KOPT-K1 (cell line): ENCODE data around the gene ANKRD33B.
"Not testable (repeated sequence)": the region's sequence is repeated elsewhere in the genome, so short reads cannot be mapped to it uniquely, and the experiment has no call there.

ENCODE experiments used
- H3K27ac ChIP-seq: fragments of 200-600 bp; sonication (generic); 2 replicates; pipeline ENCODE4 v1.5.1; 2016; ENCODE audit warnings: antibody characterized with exemption, mild to moderate bottlenecking, low read depth, low read length; ENCODE audit not compliant: poor library complexity, severe bottlenecking
- H3K36me3 ChIP-seq: fragments of 200-600 bp; sonication (generic); 2 replicates; pipeline ENCODE4 v1.5.1; 2017; ENCODE audit warnings: antibody characterized with exemption, mild to moderate bottlenecking, low read length, moderate library complexity; ENCODE audit not compliant: insufficient read depth
- H3K9me3 ChIP-seq: fragments of 200-600 bp; sonication (generic); 2 replicates; pipeline ENCODE4 v1.5.1; 2017; ENCODE audit warnings: antibody characterized with exemption, low read length, mild to moderate bottlenecking; ENCODE audit not compliant: insufficient read depth, poor library complexity, severe bottlenecking

The ANKRD33B gene

GRCh38 chr5:10543585-10544040 lies 20.3 kb upstream of the ANKRD33B start:
- no peak overlapping the region for H3K27ac ChIP-seq
- H3K9me3 ChIP-seq: no peaks in the 10 kb centered on the region
- H3K36me3 ChIP-seq: no peaks in the 10 kb centered on the region

GRCh38 chr5:10545084-10545483 lies 18.8 kb upstream of the ANKRD33B start:
- Histone ChIP-seq H3K9me3 (no peaks in the 10 kb centered on the region), H3K36me3 (no peaks in the 10 kb centered on the region), H3K27ac (no peak overlapping the region)

GRCh38 chr5:10546186-10546585 lies 17.7 kb upstream of the ANKRD33B start:
- no peak overlapping the region for H3K27ac ChIP-seq
- H3K9me3 ChIP-seq: no peaks in the 10 kb centered on the region
- no peaks in the 10 kb centered on the region for H3K36me3 ChIP-seq

- H3K36me3 ChIP-seq: no peaks in the 10 kb centered on the region
- H3K9me3 ChIP-seq: no peaks in the 10 kb centered on the region
- H3K27ac ChIP-seq: no peak overlapping the region
Measured at GRCh38 chr5:10548418-10549122, 15.3 kb upstream of the ANKRD33B start.

GRCh38 chr5:10549123-10549514 lies 14.8 kb upstream of the ANKRD33B start:
- not testable (repeated sequence) for H3K36me3 ChIP-seq, H3K9me3 ChIP-seq, H3K27ac ChIP-seq

GRCh38 chr5:10550222-10550995 lies 13.5 kb upstream of the ANKRD33B start:
- no peak overlapping the region for H3K27ac ChIP-seq

GRCh38 chr5:10551782-10552138 lies 12.1 kb upstream of the ANKRD33B start:
- H3K36me3 ChIP-seq: no peaks in the 10 kb centered on the region
- no peak overlapping the region for H3K27ac ChIP-seq
- no peaks in the 10 kb centered on the region for H3K9me3 ChIP-seq

More at GRCh38 chr5:10550222-10550995, 13.5 kb upstream of the ANKRD33B start:
- Histone ChIP-seq H3K36me3 (no peaks in the 10 kb centered on the region), H3K9me3 (no peaks in the 10 kb centered on the region)

GRCh38 chr5:10552183-10553143 lies 11.4 kb upstream of the ANKRD33B start:
- Histone ChIP-seq H3K9me3 (no peaks in the 10 kb centered on the region), H3K27ac (no peak overlapping the region), H3K36me3 (no peaks in the 10 kb centered on the region)

GRCh38 chr5:10553476-10553875 lies 10.4 kb upstream of the ANKRD33B start:
- Histone ChIP-seq H3K9me3 (no peaks in the 10 kb centered on the region), H3K27ac (no peak overlapping the region), H3K36me3 (no peaks in the 10 kb centered on the region)

- no peaks in the 10 kb centered on the region for H3K9me3 ChIP-seq
- H3K36me3 ChIP-seq: no peaks in the 10 kb centered on the region
- no peak overlapping the region for H3K27ac ChIP-seq
Measured at GRCh38 chr5:10555277-10555684, 8.6 kb upstream of the ANKRD33B start.

- Histone ChIP-seq H3K9me3 (no peaks in the 10 kb centered on the region), H3K36me3 (no peaks in the 10 kb centered on the region), H3K27ac (no peak overlapping the region)
Measured at GRCh38 chr5:10556289-10556807, 7.5 kb upstream of the ANKRD33B start.

GRCh38 chr5:10556893-10557746 lies 6.8 kb upstream of the ANKRD33B start:
- H3K36me3 ChIP-seq: no peaks in the 10 kb centered on the region
- no peaks in the 10 kb centered on the region for H3K9me3 ChIP-seq
- H3K27ac ChIP-seq: no peak overlapping the region

GRCh38 chr5:10559151-10559550 lies 4.7 kb upstream of the ANKRD33B start:
- no peak overlapping the region for H3K27ac ChIP-seq
- H3K9me3 ChIP-seq: no peaks in the 10 kb centered on the region
- H3K36me3 ChIP-seq: no peaks in the 10 kb centered on the region

GRCh38 chr5:10559871-10560270 lies 4.0 kb upstream of the ANKRD33B start:
- Histone ChIP-seq H3K27ac (no peak overlapping the region), H3K36me3 (no peaks in the 10 kb centered on the region), H3K9me3 (no peaks in the 10 kb centered on the region)
